IPS DF 4.7 (cell line): Measurements from ENCODE around the gene IL24.

Experiments
- DNase-seq: peaks from one replicate; pipeline ENCODE4 v3.0.0-alpha.2; 2013; ENCODE audit warnings: low spot score; ENCODE audit errors: extremely low read depth

Gene IL24

GRCh38 chr1:206924592-206925105 lies 27.4 kb downstream of the IL24 start:
- DNase-seq: no peak

- no peak for DNase-seq
These were observed 28.0 kb downstream of the IL24 start for GRCh38 chr1:206925106-206925736.

DNA sequence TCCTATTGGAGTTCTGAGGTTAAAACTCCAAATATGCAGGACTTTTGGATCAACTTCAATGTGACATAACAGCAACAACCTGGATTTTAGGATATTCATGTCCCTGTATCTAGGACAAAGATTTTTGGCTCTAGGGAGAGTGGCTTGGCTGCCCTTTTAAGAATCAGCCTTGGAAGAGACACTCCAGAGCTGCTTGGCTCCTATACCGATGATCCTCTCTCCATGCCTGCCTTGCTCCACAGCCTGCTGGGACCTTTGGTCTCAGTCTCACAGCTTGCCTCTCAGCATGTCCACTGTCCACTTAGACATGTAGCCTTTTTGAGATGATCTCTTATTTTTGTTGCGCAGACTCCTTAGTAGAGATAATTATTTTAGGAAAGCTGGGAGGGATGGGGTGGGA lies 29.0 kb downstream of the IL24 start:
- no peak for DNase-seq

- DNase-seq: no peak
These were observed 32.3 kb downstream of the IL24 start for GRCh38 chr1:206929524-206929923.

DNA sequence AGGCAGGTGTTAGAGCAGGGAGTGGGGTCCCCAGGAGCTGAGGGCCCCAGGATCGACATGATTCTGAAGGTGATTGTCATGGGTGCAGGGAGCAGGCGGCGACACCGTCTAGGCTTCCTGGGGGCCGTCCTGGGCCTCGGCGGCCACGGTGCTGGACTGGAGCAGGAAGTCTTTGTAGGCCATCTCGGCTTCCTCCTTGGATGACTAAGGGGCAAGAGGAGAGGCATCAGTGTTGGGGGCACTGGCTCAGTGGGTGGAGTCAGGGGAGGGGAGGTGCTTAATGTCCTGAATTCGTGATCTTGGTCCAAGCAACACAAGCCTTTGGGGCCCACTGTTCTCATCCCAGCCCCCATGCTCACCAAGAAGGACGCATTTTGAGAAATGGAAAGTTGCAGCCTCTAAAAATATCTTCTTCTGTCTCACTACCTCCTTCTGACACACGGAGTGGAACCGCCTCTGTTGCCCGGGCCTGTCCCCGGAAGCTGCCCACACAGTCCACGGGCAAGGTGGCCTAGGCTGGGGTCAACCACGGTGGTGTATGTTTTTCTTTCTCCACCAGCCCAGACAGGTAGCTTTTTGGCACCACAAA lies 33.1 kb downstream of the IL24 start:
- no peak for DNase-seq

DNA sequence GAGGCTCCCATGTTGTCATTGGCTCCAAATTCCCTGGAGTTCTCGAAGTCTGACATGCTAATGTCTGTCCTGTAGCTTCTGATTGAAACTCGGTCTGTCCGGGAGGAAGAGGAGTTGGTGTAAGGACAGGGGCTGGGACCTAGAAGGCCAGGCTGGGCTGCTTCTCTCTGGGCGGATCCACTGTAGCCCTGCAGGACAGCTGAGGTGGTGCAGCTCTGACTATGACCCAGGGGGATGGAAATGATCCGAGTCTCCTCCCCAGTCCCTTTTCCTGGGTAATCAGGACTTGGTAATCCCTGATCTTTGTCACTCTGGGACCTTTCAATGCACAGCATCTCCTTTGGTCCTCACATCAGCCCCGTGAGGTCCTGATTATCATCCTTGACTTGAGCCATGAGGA lies 34.5 kb downstream of the IL24 start:
- no peak for DNase-seq

DNA sequence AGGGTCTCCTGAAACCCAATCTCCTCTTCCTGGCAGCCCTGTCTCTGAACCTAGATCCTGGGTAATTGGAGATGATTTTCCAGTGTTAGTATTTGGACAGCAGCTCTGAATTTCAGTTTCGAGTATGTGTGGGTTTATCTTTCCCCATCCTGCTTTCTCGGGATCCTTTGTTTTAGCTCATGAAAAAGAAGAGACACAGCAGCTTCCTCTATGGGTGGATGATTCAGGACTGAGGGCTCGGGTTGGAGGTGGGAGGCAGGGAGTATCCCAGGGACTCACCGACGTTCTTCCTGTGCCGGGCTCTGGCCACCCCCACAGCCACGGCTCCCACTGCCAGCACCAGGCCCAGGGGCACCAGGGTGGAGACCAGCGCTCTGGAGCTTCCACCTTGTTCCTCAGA lies 34.9 kb downstream of the IL24 start:
- no peak for DNase-seq

- no peak for DNase-seq
These were observed 36.2 kb downstream of the IL24 start for GRCh38 chr1:206933333-206933945.

DNA sequence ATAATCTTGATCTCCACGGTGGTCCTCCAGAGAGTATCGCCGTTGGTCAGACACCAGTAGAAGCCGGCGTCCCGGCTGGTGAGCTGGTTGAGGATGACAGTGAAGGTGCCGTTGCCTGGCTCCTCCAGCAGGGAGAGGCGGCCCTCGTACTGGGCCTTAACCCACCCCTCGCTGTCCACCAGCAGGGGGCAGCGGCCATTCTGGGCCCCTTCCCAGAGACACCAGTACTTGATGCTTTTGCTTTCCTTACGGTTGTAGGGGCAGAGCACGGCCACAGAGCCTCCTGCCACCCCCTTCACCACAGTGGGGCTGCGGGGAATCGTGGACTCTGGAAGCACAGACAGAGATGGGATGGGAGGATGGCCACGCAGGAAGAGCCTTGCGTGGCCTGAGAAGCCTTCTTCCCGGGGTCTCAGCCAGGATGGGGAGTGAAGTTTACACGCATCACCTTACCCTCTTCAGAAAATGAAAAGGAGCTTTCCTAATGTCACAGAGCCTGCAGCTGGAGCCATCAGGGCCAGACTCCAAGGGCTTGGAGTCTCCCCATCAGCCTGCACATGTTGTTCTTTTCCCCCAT lies 38.3 kb downstream of the IL24 start:
- no peak for DNase-seq

- DNase-seq: no peak
These were observed 40.2 kb downstream of the IL24 start for GRCh38 chr1:206937425-206937824.

GRCh38 chr1:206939131-206939530 lies 41.9 kb downstream of the IL24 start:
- no peak for DNase-seq

- DNase-seq: no peak
These were observed 42.8 kb downstream of the IL24 start for GRCh38 chr1:206939841-206940587.

DNA sequence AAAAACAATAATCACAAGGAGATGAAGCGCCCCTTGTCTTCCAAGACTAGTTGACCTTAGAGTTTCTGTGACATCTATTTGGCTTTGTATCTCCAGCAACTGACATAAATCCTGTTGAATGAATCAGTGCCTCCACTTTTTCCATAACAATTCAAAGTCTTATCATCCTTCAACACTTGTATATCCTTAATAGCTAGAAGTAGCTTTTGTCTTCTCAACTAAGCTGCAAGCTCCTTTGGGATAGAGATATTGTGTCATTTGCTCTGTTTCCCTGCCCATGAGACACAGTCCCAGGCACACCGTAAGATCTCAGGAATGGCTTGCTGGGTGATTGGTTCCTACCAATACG lies 43.3 kb downstream of the IL24 start:
- no peak for DNase-seq

DNA sequence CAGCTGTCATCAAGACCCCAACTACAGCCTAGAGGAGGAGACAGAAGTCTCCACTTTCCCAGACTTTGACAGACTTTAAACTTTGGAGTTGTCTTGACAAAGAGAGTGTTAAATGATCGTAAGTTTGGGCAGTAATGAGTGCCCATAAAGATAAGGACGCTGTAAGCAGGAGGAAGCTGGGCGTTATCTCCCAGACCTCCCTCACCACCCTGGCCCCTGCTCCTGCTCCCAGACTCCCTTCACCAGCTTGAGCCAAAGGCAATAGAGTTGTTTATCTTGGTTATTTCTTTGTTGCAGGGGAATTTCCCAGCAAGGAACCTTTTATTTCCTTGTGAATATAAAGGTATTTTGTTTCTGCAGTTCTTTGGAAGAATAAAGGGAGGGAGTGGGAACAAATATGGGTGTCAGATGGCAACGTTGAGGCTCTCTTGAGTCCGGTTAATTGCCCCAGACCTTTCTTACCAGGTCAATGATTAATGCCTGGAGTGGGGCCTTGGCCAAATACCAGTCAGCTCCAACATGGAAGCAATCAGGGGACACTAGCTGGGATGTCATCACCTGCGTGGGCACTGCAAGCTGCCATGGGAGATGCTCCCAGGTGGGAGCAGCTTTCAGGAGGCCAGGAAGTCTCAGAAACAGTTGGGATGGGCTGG lies 44.6 kb downstream of the IL24 start:
- DNase-seq: no peak

DNA sequence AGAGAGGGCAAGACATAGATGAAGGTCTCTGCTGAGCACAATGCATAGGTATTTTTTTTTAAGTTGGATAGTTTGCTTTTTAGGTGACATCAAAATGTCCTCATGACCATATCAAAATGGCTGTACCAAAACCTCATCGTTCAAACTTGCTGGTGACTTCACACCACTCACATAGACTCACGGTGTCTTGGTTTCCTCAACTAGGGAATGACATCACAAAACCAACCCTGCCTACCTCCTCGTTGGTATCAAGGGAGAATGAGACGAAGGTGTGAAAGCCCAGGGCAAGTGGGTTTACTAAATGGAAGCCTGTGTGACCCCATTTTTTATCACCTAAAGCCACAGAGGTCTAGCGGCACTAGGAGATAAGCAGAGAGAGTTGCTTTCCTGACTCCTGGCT lies 47.5 kb downstream of the IL24 start:
- no peak for DNase-seq

DNA sequence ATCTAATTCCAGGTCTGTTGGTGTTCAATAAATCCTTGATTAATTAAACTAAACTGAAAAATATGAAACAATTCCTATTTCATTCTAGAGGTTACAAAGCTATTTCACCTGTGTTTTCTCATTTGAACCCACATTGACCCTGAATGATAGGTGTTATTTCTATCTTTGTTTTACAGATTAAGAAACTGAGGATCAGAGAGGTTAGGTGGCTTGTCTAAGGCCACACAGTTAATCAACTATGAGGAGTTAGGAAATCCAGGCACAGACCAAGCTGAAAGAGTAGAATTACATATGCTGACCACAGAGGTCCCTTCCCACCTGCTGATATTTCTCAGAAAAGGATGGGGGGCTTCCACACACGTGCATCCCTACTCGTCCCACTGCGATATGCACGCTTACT lies 48.5 kb downstream of the IL24 start:
- DNase-seq: no peak

DNA sequence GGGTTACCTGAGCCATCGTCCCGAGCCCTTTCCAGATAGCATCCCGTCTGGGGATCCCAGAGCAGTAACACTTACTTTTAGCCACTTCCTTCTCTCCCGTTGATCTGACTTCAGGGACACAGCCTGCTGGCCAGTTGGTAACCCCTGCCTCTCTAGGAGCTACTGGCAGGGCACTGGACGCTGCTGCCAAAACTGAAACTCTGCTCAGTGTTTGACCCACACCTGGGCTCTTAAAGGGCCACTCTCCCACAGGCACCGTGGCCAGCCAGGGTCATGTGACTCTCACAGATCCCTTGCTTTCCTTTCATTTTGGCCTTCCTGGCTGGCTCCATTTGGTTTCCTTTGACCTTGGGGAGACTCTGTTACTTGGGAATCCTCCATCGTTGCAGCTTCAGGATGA lies 49.0 kb downstream of the IL24 start, which contains the start of gene PIGR:
Gene PIGR (minus strand): TSS at position 206 of the 400 bp plus-strand sequence. CDS start 5,935 bp downstream, outside the sequence.
- no peak for DNase-seq

DNA sequence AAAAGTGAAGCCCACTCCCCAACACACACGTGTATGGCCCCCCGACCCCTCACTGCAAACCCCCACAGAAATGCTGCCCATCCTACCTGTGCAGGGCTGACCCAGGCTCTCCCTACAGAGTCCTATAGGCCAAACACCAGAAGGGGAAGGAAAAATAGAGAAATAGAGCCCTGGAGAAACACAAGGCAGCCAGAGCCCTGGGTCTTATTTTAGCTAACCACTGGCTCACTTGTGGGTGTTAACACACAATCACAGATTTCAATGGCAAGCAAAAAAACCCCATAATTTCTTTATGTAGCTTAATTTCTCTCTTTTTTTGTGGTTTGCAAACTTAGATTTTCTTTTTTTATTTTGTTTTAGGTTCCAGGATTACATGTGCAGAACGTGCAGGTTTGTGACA lies 50.0 kb downstream of the IL24 start:
- no peak for DNase-seq

DNA sequence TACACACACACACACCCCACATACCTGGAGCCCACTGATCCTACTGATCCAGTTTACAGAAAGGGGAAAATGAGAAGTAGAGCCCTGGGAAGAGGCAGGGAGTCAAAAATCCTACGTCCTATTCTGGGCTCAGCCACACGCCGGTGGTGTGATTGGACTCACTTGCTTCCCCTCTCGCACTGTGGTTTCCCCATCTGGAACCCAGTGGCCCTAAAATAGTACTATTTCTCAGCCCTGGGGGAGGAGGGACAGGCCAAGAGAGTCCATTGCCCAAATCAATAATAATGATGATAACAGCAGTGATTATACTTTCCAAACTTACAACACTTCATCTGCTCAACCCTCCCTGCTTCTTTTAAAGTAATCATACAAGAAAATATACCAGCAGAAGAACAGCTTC lies 52.0 kb downstream of the IL24 start:
- DNase-seq: no peak

GRCh38 chr1:206949641-206950040 lies 52.4 kb downstream of the IL24 start:
- no peak for DNase-seq
